RWPE1 (cell line): ENCODE measurements around the gene ANK2.

Experiments used
- CTCF ChIA-PET: fragments of 350-600 bp; sonication (Branson Sonifier 250); formaldehyde crosslinking; extraction: SDS; loops from one replicate; lab custom pipeline; 2021; lab: Yijun Ruan, JAX
- POLR2A ChIA-PET: fragments of 400-600 bp; formaldehyde crosslinking; extraction: SDS; loops from one replicate; lab custom pipeline; 2020; ENCODE audit warnings: antibody characterized with exemption; ENCODE audit not compliant: low non-redundant PET; lab: Yijun Ruan, JAX
- DNase-seq: peaks from one replicate; pipeline ENCODE4 v3.0.0; 2012; ENCODE audit warnings: low spot score
- H3K27ac ChIP-seq: fragments of 450-650 bp; 2 replicates; pipeline ENCODE4 v1.5.1; 2017
- CTCF ChIP-seq: fragments of 450-650 bp; conservative IDR thresholded peaks from 2 replicates; pipeline ENCODE4 v1.5.1; 2017; ENCODE audit warnings: low read depth, mild to moderate bottlenecking

Gene ANK2

GRCh38 chr4:113350576-113350975 lies 301.1 kb downstream of the ANK2 start:
- no peak overlapping the region for H3K27ac ChIP-seq
- POLR2A ChIA-PET: no interaction called here
- TF ChIP-seq CTCF: no peak
- CTCF ChIA-PET: no interaction called here
- no peak for DNase-seq

- no peak for TF ChIP-seq CTCF
- ChIA-PET CTCF (no interaction called here), POLR2A (no interaction called here)
- peak overlapping the region; percentile 68 for H3K27ac ChIP-seq
- DNase-seq: peak; percentile 45
These were observed 306.3 kb downstream of the ANK2 start for GRCh38 chr4:113355550-113356371.

GRCh38 chr4:113356453-113356852 lies 307.0 kb downstream of the ANK2 start:
- ChIA-PET CTCF (interaction anchor here (0.7 kb wide), 1 partner anchor 10 kb away, joined by 5 read pairs; no protein-coding TSS in a partner anchor), POLR2A (no interaction called here)
- no peak overlapping the region for H3K27ac ChIP-seq
- DNase-seq: no peak
- no peak for TF ChIP-seq CTCF

- ChIA-PET CTCF (no interaction called here), POLR2A (no interaction called here)
- no peak for DNase-seq
- TF ChIP-seq CTCF: no peak
- no peak overlapping the region for H3K27ac ChIP-seq
These were observed 309.3 kb downstream of the ANK2 start for GRCh38 chr4:113358784-113359183.

- TF ChIP-seq CTCF: no peak
- POLR2A ChIA-PET: no interaction called here
- DNase-seq: no peak
- CTCF ChIA-PET: no interaction called here
- no peak overlapping the region for H3K27ac ChIP-seq
These were observed 315.9 kb downstream of the ANK2 start for GRCh38 chr4:113365377-113365776.

- ChIA-PET POLR2A (no interaction called here), CTCF (no interaction called here)
- no peak overlapping the region for H3K27ac ChIP-seq
- no peak for DNase-seq
- TF ChIP-seq CTCF: no peak
These were observed 318.6 kb downstream of the ANK2 start for GRCh38 chr4:113368056-113368455.
